BJ (cell line): ENCODE measurements around the gene NDUFAF2. TPM values are rescaled to one million over a fixed set of nuclear protein-coding genes. Genes with fewer than 3 reads are reported as not detected.

Source experiments
- CTCF ChIA-PET: fragments of 350-600 bp; formaldehyde crosslinking; extraction: SDS; loops from one replicate; lab custom pipeline; 2021; ENCODE audit warnings: antibody characterized with exemption, inconsistent platforms; lab: Yijun Ruan, JAX
- POLR2A ChIA-PET: fragments of 300-600 bp; sonication (Branson Sonifier 250); formaldehyde crosslinking; extraction: SDS; loops from one replicate; lab custom pipeline; 2021; ENCODE audit warnings: antibody characterized with exemption; lab: Charles Lee
- DNase-seq: peaks from one replicate; pipeline ENCODE4 v3.0.0-alpha.2; 2011; ENCODE audit warnings: low read depth
- H3K27me3 ChIP-seq: 2 replicates; pipeline ENCODE4 v1.6.0; 2011; ENCODE audit warnings: low read length; ENCODE audit not compliant: control insufficient read depth, insufficient read depth
- H3K36me3 ChIP-seq: 2 replicates; pipeline ENCODE4 v1.5.1; 2011; ENCODE audit warnings: low read length; ENCODE audit not compliant: control insufficient read depth, insufficient read depth
- H3K4me3 ChIP-seq: 2 replicates; pipeline ENCODE4 v1.5.1; 2011; ENCODE audit warnings: low read depth, mild to moderate bottlenecking, control low read depth, low read length
- CTCF ChIP-seq: IDR thresholded peaks from 2 replicates; pipeline ENCODE4 v1.5.1; 2011; ENCODE audit warnings: low read depth, mild to moderate bottlenecking, control low read depth, inconsistent platforms, low read length, moderate library complexity; ENCODE audit not compliant: insufficient read depth
- polyA plus RNA-seq: library from polyadenylated mRNA; depleted of rRNA; stranded (reverse); fragments of >200 nt; gene quantifications from 2 replicates; pipeline ENCODE4 v1.2.3, GENCODE V29; 2011

The NDUFAF2 gene
- polyA plus RNA-seq, 1 experiment: 22.4 TPM

GRCh38 chr5:61168951-61169350 lies 223.9 kb downstream of the NDUFAF2 start:
- ChIA-PET CTCF (interaction anchor here (0.6 to 1.3 kb wide), 3 partner anchors 451 to 529 kb away, joined by 3 to 4 read pairs (median 3); no protein-coding TSS in a partner anchor), POLR2A (interaction anchor here (0.6 kb wide), 1 partner anchor 313 kb away, joined by 3 read pairs; no protein-coding TSS in a partner anchor)
- H3K4me3 ChIP-seq: no peak overlapping the region
- H3K36me3 ChIP-seq: no peaks in the 10 kb centered on the region
- no peak for TF ChIP-seq CTCF
- no peaks in the 10 kb centered on the region for H3K27me3 ChIP-seq
- DNase-seq: no peak

GRCh38 chr5:61171479-61171878 lies 226.5 kb downstream of the NDUFAF2 start:
- CTCF ChIA-PET: interaction anchor here (0.6 to 0.7 kb wide), 2 partner anchors 137 to 1893 kb away, joined by 3 read pairs; no protein-coding TSS in a partner anchor
- no peak for TF ChIP-seq CTCF
- no peak for DNase-seq
- Histone ChIP-seq H3K27me3 (no peaks in the 10 kb centered on the region), H3K4me3 (no peak overlapping the region), H3K36me3 (no peaks in the 10 kb centered on the region)
- POLR2A ChIA-PET: no interaction called here

- ChIA-PET CTCF (no interaction called here), POLR2A (no interaction called here)
- Histone ChIP-seq H3K4me3 (no peak overlapping the region), H3K27me3 (no peaks in the 10 kb centered on the region), H3K36me3 (no peaks in the 10 kb centered on the region)
- TF ChIP-seq CTCF: no peak
- DNase-seq: no peak
Observed at GRCh38 chr5:61176631-61177030, 231.6 kb downstream of the NDUFAF2 start.

- H3K36me3 ChIP-seq: no peaks in the 10 kb centered on the region
- no peak for DNase-seq
- no peak for TF ChIP-seq CTCF
- no peaks in the 10 kb centered on the region for H3K27me3 ChIP-seq
- POLR2A ChIA-PET: no interaction called here
- CTCF ChIA-PET: no interaction called here
- H3K4me3 ChIP-seq: no peak overlapping the region
Observed at GRCh38 chr5:61177070-61177469, 232.1 kb downstream of the NDUFAF2 start.

- TF ChIP-seq CTCF: no peak
- POLR2A ChIA-PET: no interaction called here
- CTCF ChIA-PET: no interaction called here
- Histone ChIP-seq H3K4me3 (no peak overlapping the region), H3K27me3 (no peaks in the 10 kb centered on the region), H3K36me3 (no peaks in the 10 kb centered on the region)
- no peak for DNase-seq
Observed at GRCh38 chr5:61177716-61178115, 232.7 kb downstream of the NDUFAF2 start.
